C4-2B (cell line): ENCODE measurements around the gene PKMYT1.

Experiments used
- ZFX ChIP-seq: fragments of 450-650 bp; IDR thresholded peaks from 2 replicates; pipeline ENCODE4 v1.6.1; 2017
- TF ChIP-seq, protein P1 (sequence below): fragments of 450-650 bp; conservative IDR thresholded peaks from 2 replicates; pipeline ENCODE4 v1.5.1; 2017; ENCODE audit warnings: mild to moderate bottlenecking

DNA sequence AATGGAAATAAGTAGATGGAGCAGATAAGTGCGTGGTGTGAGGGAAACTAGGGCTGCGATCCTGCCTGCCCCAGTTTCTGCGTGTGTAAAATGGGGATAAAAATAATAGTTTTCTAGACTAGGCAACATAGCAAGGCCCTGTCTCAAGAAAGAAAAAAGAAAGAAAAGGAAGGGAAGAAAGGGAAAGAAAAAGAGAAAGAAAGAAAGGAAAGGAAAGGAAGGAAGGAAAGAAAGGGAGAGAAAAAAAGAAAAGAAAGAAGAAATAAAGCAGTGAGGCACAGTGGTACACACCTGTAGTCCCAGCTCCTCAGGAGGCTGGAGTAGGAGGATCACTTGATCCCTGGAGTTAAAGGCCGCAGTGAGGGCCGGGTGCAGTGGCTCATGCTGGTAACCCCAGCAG lies 2.2 kb upstream of the PKMYT1 start:
- TF ChIP-seq, protein P1, sequence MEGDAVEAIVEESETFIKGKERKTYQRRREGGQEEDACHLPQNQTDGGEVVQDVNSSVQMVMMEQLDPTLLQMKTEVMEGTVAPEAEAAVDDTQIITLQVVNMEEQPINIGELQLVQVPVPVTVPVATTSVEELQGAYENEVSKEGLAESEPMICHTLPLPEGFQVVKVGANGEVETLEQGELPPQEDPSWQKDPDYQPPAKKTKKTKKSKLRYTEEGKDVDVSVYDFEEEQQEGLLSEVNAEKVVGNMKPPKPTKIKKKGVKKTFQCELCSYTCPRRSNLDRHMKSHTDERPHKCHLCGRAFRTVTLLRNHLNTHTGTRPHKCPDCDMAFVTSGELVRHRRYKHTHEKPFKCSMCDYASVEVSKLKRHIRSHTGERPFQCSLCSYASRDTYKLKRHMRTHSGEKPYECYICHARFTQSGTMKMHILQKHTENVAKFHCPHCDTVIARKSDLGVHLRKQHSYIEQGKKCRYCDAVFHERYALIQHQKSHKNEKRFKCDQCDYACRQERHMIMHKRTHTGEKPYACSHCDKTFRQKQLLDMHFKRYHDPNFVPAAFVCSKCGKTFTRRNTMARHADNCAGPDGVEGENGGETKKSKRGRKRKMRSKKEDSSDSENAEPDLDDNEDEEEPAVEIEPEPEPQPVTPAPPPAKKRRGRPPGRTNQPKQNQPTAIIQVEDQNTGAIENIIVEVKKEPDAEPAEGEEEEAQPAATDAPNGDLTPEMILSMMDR: no peak
- no peak for TF ChIP-seq ZFX
